ENCODE data around the gene BRD4.

- no peak for TF ChIP-seq POLR2A (IDR thresholded peaks at IDR 0.05)
- TF ChIP-seq CTCF (IDR thresholded peaks at IDR 0.05) = no peak
Measured at GRCh38 chr19:15323496-15324235, 8.7 kb downstream of the BRD4 start.
